HG03442 (cell line): ENCODE measurements around the gene ACSL4.

Experiments used
- ATAC-seq: cut with Tn5 transposase; IDR thresholded peaks from one replicate; pipeline ENCODE4 v1.9.1; 2021; ENCODE audit warnings: mild to moderate bottlenecking, moderate library complexity; ENCODE audit not compliant: unreplicated experiment

The ACSL4 gene

GRCh38 chrX:109622270-109622669 is 110.8 kb downstream of the ACSL4 start:
- no peak for ATAC-seq

DNA sequence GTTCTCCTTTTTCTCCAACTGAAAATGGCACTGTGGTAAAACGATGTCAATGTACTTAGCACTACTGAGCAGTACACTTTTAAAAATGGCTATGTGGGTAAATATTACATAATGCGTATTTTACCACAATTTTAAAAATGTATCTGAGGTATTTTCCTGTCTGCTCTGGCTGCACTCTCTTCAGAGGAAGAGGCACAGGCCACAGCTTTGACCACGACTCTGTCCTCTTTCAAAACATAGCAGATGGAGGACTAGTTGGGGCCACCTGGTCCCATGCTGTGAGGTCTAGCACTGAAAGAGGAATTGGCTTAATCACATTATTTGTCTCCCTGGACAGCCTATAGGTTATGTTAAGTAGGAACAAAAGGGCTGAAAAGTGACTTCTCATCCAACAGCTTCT is 113.3 kb downstream of the ACSL4 start:
- ATAC-seq: no peak

- no peak for ATAC-seq
Measured at GRCh38 chrX:109614951-109615350, 118.1 kb downstream of the ACSL4 start.

DNA sequence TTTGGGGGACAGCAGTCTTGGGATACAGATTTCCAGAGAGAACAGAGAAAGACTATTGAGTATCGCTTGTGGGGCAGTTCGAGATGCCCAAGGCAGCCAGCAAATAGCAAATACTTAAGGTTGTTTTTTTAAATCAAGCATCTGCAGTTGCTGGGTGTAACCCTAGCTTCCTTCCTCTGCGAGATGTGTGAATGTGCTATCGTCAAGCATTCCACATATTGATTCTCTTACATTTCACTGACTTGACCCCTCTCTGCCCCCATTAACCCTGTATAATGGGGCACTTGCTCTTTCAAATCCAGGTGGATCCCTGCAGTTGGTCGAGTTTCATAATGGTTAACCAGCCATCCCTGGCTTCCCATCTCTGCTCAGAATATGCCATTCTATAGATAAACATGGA is 131.6 kb downstream of the ACSL4 start:
- no peak for ATAC-seq

- no peak for ATAC-seq
Measured at GRCh38 chrX:109600237-109600651, 132.8 kb downstream of the ACSL4 start.

DNA sequence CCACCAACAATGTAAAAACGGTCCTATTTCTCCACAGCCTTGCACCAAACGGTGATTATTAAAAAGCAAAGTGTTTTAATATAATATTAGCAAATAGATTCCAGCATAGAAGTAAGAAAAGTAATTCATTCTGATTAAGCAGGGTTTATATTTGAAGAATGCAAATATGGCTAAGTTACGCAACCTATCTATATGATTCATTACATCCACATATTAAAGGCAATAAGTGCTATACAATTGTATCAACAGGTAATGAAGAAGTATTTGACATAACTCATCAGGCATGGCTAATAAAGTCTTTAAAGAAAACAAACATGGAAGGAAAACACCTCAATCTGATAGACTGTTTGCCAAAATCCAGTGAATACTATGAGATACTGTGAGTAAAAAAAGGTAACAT is 137.0 kb downstream of the ACSL4 start:
- ATAC-seq: no peak
